Kidney epithelial cell (primary cell): ENCODE results near the gene BCAS3. TPM values are rescaled to one million over a fixed set of nuclear protein-coding genes. Genes with fewer than 3 reads are reported as not detected.

Experiments
- DNase-seq: peaks from one replicate; pipeline ENCODE4 v3.0.0-alpha.2; 2010; ENCODE audit warnings: low read depth
- H3K27me3 ChIP-seq: 2 replicates; pipeline ENCODE4 v1.6.0; 2011; ENCODE audit warnings: low read length; ENCODE audit not compliant: control insufficient read depth, insufficient read depth
- H3K36me3 ChIP-seq: 2 replicates; pipeline ENCODE4 v1.5.1; 2011; ENCODE audit warnings: low read length; ENCODE audit not compliant: control insufficient read depth, insufficient read depth
- H3K4me3 ChIP-seq: 2 replicates; pipeline ENCODE4 v1.5.1; 2011; ENCODE audit warnings: low read depth, mild to moderate bottlenecking, control low read depth, low read length
- CTCF ChIP-seq: IDR thresholded peaks from 2 replicates; pipeline ENCODE4 v1.5.1; 2011; ENCODE audit warnings: mild to moderate bottlenecking, moderate library complexity, low read length, control low read depth, inconsistent platforms; ENCODE audit not compliant: insufficient read depth, poor library complexity, severe bottlenecking
- total RNA-seq: library from RNA; depleted of rRNA; stranded (reverse); fragments of >200 nt; gene quantifications from 2 replicates; pipeline ENCODE4 v1.2.3, GENCODE V29; 2015

BCAS3 gene
- total RNA-seq, 1 donor from 2014 or later: 26.7 TPM

DNA sequence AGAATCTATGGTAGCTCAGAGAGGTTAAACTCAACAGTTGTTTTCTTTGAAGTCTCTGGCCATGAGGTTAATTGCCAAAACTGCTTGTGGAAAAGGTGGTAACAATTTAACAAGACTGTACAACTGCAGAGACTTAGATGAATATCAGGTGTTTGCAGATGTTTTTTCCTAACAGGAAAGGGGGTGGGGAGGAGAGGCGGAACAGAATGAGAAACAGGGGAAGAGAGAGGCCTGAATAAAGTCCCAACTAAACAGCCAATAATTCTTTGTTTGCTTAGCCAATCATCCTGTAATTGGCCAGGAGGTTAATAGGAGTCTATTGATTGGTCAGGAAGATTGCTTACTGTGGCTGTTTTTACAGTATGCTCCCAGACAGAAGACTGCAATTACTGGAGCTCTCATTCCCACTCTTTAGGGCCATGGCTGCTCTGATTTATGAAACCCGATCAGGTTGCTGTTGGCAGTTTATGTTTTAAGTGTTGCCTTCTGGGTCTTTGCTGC, 472.3 kb downstream of the BCAS3 start:
- no peak for TF ChIP-seq CTCF
- Histone ChIP-seq H3K36me3 (no peaks in the 10 kb centered on the region), H3K4me3 (no peak overlapping the region), H3K27me3 (no peaks in the 10 kb centered on the region)
- no peak for DNase-seq

GRCh38 chr17:61150686-61151299, 473.1 kb downstream of the BCAS3 start:
- H3K36me3 ChIP-seq: no peaks in the 10 kb centered on the region
- DNase-seq: no peak
- H3K27me3 ChIP-seq: no peaks in the 10 kb centered on the region
- TF ChIP-seq CTCF: no peak
- H3K4me3 ChIP-seq: no peak overlapping the region

DNA sequence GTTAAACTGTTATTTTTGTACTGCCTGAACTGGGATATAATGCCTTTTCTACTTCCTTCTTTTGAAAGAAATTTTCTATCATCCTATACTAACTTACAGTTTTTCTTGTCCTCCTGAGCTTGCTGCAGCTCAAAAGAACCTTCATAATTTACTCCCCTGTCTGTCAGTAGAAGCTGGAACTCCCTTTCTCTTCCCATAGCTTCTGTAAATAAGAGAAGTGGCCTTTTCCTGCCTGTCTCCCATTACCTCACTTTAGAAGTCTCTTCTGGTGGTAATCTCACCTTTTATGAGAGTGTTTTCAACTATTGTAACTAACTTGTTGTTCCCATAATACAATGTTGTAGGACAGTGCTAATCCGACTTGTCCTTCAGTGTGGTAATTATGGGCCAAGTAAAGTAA, 475.2 kb downstream of the BCAS3 start:
- no peaks in the 10 kb centered on the region for H3K27me3 ChIP-seq
- no peaks in the 10 kb centered on the region for H3K36me3 ChIP-seq
- no peak for TF ChIP-seq CTCF
- DNase-seq: no peak
- H3K4me3 ChIP-seq: no peak overlapping the region

- no peaks in the 10 kb centered on the region for H3K36me3 ChIP-seq
- DNase-seq: no peak
- H3K4me3 ChIP-seq: no peak overlapping the region
- TF ChIP-seq CTCF: no peak
- no peaks in the 10 kb centered on the region for H3K27me3 ChIP-seq
Observed at GRCh38 chr17:61155590-61156237, 478.1 kb downstream of the BCAS3 start.

GRCh38 chr17:61157246-61157886, 479.7 kb downstream of the BCAS3 start:
- no peak for DNase-seq
- Histone ChIP-seq H3K27me3 (no peaks in the 10 kb centered on the region), H3K36me3 (no peaks in the 10 kb centered on the region), H3K4me3 (no peak overlapping the region)
- TF ChIP-seq CTCF: no peak
